HG03280 (cell line): ENCODE data around the gene ANKRD13B.

ENCODE experiments used
- ATAC-seq: cut with Tn5 transposase; IDR thresholded peaks from one replicate; pipeline ENCODE4 v1.9.1; 2021; ENCODE audit warnings: mild to moderate bottlenecking, moderate library complexity; ENCODE audit not compliant: unreplicated experiment

The ANKRD13B gene

GRCh38 chr17:29615492-29616299, 22.8 kb downstream of the ANKRD13B start:
- peak; percentile 56 for ATAC-seq

- ATAC-seq, result no peak
Observed at GRCh38 chr17:29616300-29617048, 23.5 kb downstream of the ANKRD13B start.

GRCh38 chr17:29617125-29617480, 24.2 kb downstream of the ANKRD13B start:
- ATAC-seq, result peak; percentile 49

GRCh38 chr17:29617481-29618271, 24.7 kb downstream of the ANKRD13B start:
- ATAC-seq, result no peak

GRCh38 chr17:29618272-29619065, 25.5 kb downstream of the ANKRD13B start:
- ATAC-seq, result no peak

GRCh38 chr17:29619251-29619650, 26.3 kb downstream of the ANKRD13B start:
- no peak for ATAC-seq

GRCh38 chr17:29620271-29620670, 27.3 kb downstream of the ANKRD13B start:
- no peak for ATAC-seq

- no peak for ATAC-seq
Observed at GRCh38 chr17:29620779-29621500, 28.0 kb downstream of the ANKRD13B start.

GRCh38 chr17:29621751-29622194, 28.8 kb downstream of the ANKRD13B start:
- no peak for ATAC-seq

GRCh38 chr17:29622337-29623282, 29.7 kb downstream of the ANKRD13B start, which contains the start of gene CORO6:
Gene CORO6 (minus strand): TSS chr17:29622912. CDS start chr17:29621421, 1,491 bp downstream.
- ATAC-seq, result peak; percentile 49

GRCh38 chr17:29623283-29623647, 30.3 kb downstream of the ANKRD13B start:
- ATAC-seq, result no peak

GRCh38 chr17:29624586-29624985, 31.7 kb downstream of the ANKRD13B start:
- no peak for ATAC-seq

GRCh38 chr17:29625037-29625750, 32.3 kb downstream of the ANKRD13B start:
- no peak for ATAC-seq

- ATAC-seq, result no peak
Observed at GRCh38 chr17:29627951-29628350, 35.0 kb downstream of the ANKRD13B start.

- ATAC-seq, result no peak
Observed at GRCh38 chr17:29628644-29629043, 35.7 kb downstream of the ANKRD13B start.

- no peak for ATAC-seq
Observed at GRCh38 chr17:29629839-29630238, 36.9 kb downstream of the ANKRD13B start.

GRCh38 chr17:29630630-29631193, 37.8 kb downstream of the ANKRD13B start:
- ATAC-seq, result no peak

- no peak for ATAC-seq
Observed at GRCh38 chr17:29633886-29634285, 41.0 kb downstream of the ANKRD13B start.
